Panc1 (cell line): ENCODE results near the gene GNAT3. TPM values are rescaled to one million over a fixed set of nuclear protein-coding genes. Genes with fewer than 3 reads are reported as not detected.

Source experiments
- ATAC-seq: fragments of 200-7000 bp; cut with Tn5 transposase; 2 replicates; pipeline ENCODE4 v1.9.1; 2020; ENCODE audit warnings: mild to moderate bottlenecking, moderate library complexity
- BruUV-seq: library from RNA; stranded (reverse); fragments of 400-500 nt; replicated peaks from 2 replicates; lab custom pipeline; 2021; lab: Mats Ljungman, UMichigan
- CTCF ChIA-PET: fragments of 300-600 bp; sonication (Branson Sonifier 250); formaldehyde crosslinking; loops from one replicate; lab custom pipeline; 2022; ENCODE audit warnings: antibody characterized with exemption; lab: Charles Lee
- POLR2A ChIA-PET: fragments of 300-600 bp; sonication (Branson Sonifier 250); formaldehyde crosslinking; loops from one replicate; lab custom pipeline; 2022; ENCODE audit warnings: antibody characterized with exemption; lab: Charles Lee
- DNase-seq: peaks from one replicate; pipeline ENCODE4 v3.0.0-alpha.2; 2010; ENCODE audit warnings: low read depth, low spot score
- H3K27ac ChIP-seq: 2 replicates; pipeline ENCODE4 v1.5.1; 2011; ENCODE audit warnings: mild to moderate bottlenecking, low read length, inconsistent platforms
- H3K27me3 ChIP-seq: fragments of 200-500 bp; sonication (Bioruptor generic); 2 replicates; pipeline ENCODE4 v1.6.0; 2014; ENCODE audit warnings: low read length, inconsistent platforms; ENCODE audit not compliant: control insufficient read depth, insufficient read depth
- H3K36me3 ChIP-seq: fragments of 200-500 bp; sonication (Bioruptor generic); 2 replicates; pipeline ENCODE4 v1.5.1; 2014; ENCODE audit warnings: inconsistent platforms, mild to moderate bottlenecking, low read length, moderate library complexity; ENCODE audit not compliant: control insufficient read depth, insufficient read depth
- H3K4me1 ChIP-seq: 2 replicates; pipeline ENCODE4 v1.5.1; 2011; ENCODE audit warnings: inconsistent platforms, mild to moderate bottlenecking, low read length, moderate library complexity; ENCODE audit not compliant: control insufficient read depth, insufficient read depth
- H3K4me3 ChIP-seq, 2 experiments: 2 replicates each; pipeline ENCODE4 v1.5.1; 2011 to 2012; ENCODE audit warnings: low read depth in 2 of 2, low read length in 2 of 2, mild to moderate bottlenecking in 2 of 2, inconsistent platforms in 1 of 2, moderate library complexity in 1 of 2
- H3K9me3 ChIP-seq: fragments of 200-500 bp; sonication (Bioruptor generic); 2 replicates; pipeline ENCODE4 v1.5.1; 2014; ENCODE audit warnings: low read depth, mild to moderate bottlenecking, inconsistent platforms, low read length, moderate library complexity; ENCODE audit not compliant: control insufficient read depth, insufficient read depth
- POLR2AphosphoS5 ChIP-seq: IDR thresholded peaks from 2 replicates; pipeline ENCODE4 v1.6.1; 2012; ENCODE audit warnings: mild to moderate bottlenecking, low read depth, low read length, moderate library complexity
- SIN3A ChIP-seq: IDR thresholded peaks from 2 replicates; pipeline ENCODE4 v1.6.1; 2012; ENCODE audit warnings: low read depth, mild to moderate bottlenecking, low read length, moderate library complexity, borderline replicate concordance; ENCODE audit not compliant: insufficient read depth
- TCF7L2 ChIP-seq: IDR thresholded peaks from 2 replicates; pipeline ENCODE4 v1.6.1; 2011; ENCODE audit warnings: mild to moderate bottlenecking, low read depth, low read length, inconsistent platforms
- in situ Hi-C: cut with HindIII; loops from 2 replicates; pipeline ENCODE4 v1.10.0; 2016; ENCODE audit warnings: low sequenced_read_pairs, low pct_unique_long_range_greater_than_20kb
- intact Hi-C: fragments of 100-400 bp; cut with micrococcal nuclease; formaldehyde crosslinking; loops from one replicate; pipeline ENCODE4 v1.10.0; 2022; ENCODE audit not compliant: unreplicated experiment
- total RNA-seq: library from RNA; stranded (reverse); gene quantifications from one replicate; pipeline ENCODE4 v1.2.1, GENCODE V29; 2021; ENCODE audit not compliant: unreplicated experiment
- TF ChIP-seq, protein P1 (sequence below), 2 experiments: IDR thresholded peaks; 2 replicates each; pipeline ENCODE4 v1.6.1; 2011 to 2012; ENCODE audit warnings: low read depth in 2 of 2, control low read depth in 1 of 2, low read length in 1 of 2, mild to moderate bottlenecking in 1 of 2, moderate library complexity in 1 of 2; ENCODE audit not compliant: insufficient read depth in 1 of 2
- TF ChIP-seq, protein P2 (sequence below): fragments of 450-650 bp; IDR thresholded peaks from 2 replicates; pipeline ENCODE4 v1.5.1; 2017; ENCODE audit warnings: mild to moderate bottlenecking

The GNAT3 gene
- total RNA-seq, 1 experiment from 2014 or later: not detected

- H3K4me1 ChIP-seq: 0 out of 2 replicates have a peak, but pooled peaks cover 2% of the 10 kb centered on the region
- no peak for ATAC-seq
- TF ChIP-seq POLR2AphosphoS5 (no peak), TCF7L2 (no peak), SIN3A (no peak)
- TF ChIP-seq, protein P1, sequence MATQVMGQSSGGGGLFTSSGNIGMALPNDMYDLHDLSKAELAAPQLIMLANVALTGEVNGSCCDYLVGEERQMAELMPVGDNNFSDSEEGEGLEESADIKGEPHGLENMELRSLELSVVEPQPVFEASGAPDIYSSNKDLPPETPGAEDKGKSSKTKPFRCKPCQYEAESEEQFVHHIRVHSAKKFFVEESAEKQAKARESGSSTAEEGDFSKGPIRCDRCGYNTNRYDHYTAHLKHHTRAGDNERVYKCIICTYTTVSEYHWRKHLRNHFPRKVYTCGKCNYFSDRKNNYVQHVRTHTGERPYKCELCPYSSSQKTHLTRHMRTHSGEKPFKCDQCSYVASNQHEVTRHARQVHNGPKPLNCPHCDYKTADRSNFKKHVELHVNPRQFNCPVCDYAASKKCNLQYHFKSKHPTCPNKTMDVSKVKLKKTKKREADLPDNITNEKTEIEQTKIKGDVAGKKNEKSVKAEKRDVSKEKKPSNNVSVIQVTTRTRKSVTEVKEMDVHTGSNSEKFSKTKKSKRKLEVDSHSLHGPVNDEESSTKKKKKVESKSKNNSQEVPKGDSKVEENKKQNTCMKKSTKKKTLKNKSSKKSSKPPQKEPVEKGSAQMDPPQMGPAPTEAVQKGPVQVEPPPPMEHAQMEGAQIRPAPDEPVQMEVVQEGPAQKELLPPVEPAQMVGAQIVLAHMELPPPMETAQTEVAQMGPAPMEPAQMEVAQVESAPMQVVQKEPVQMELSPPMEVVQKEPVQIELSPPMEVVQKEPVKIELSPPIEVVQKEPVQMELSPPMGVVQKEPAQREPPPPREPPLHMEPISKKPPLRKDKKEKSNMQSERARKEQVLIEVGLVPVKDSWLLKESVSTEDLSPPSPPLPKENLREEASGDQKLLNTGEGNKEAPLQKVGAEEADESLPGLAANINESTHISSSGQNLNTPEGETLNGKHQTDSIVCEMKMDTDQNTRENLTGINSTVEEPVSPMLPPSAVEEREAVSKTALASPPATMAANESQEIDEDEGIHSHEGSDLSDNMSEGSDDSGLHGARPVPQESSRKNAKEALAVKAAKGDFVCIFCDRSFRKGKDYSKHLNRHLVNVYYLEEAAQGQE (IDR thresholded peaks at IDR 0.05; ENCODE audit: insufficient read depth in 1 of 2, low read depth in 2 of 2, low read length in 1 of 2): no peak
- TF ChIP-seq, protein P2, sequence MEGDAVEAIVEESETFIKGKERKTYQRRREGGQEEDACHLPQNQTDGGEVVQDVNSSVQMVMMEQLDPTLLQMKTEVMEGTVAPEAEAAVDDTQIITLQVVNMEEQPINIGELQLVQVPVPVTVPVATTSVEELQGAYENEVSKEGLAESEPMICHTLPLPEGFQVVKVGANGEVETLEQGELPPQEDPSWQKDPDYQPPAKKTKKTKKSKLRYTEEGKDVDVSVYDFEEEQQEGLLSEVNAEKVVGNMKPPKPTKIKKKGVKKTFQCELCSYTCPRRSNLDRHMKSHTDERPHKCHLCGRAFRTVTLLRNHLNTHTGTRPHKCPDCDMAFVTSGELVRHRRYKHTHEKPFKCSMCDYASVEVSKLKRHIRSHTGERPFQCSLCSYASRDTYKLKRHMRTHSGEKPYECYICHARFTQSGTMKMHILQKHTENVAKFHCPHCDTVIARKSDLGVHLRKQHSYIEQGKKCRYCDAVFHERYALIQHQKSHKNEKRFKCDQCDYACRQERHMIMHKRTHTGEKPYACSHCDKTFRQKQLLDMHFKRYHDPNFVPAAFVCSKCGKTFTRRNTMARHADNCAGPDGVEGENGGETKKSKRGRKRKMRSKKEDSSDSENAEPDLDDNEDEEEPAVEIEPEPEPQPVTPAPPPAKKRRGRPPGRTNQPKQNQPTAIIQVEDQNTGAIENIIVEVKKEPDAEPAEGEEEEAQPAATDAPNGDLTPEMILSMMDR: no peak
- H3K9me3 ChIP-seq: no peaks in the 10 kb centered on the region
- DNase-seq: no peak
- no peaks in the 10 kb centered on the region for H3K27me3 ChIP-seq
- H3K4me3 ChIP-seq: no peak overlapping the region
- in situ Hi-C loops (no loop called here), intact Hi-C loops (no loop called here)
- ChIA-PET POLR2A (no interaction called here), CTCF (interaction anchor here (0.7 kb wide), 1 partner anchor 93 kb away, joined by 3 read pairs; no protein-coding TSS in a partner anchor)
- no peak overlapping the region for H3K27ac ChIP-seq
- no TSS peak for BruUV-seq
- H3K36me3 ChIP-seq: no peaks in the 10 kb centered on the region
These were observed 36.5 kb downstream of the GNAT3 start for GRCh38 chr7:80475383-80475782.

DNA sequence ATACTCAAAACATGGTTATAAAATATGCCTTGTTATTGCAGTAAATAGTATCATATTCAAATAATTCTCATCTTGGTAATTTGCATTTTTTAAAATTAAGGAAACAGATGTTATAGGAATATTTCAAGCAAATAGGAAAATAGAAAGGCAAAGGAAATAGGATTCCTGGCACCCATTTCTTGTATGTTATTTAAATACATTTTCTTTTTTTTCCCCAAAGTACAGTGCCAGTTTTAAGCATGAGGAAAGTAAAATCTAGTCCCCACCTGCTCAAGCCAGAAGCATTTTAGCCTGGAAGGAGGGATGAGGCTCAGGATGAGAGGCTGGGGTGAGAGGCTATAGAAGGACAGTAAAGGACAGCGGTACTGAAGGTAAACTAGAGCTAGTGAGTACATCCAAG is 38.1 kb downstream of the GNAT3 start:
- BruUV-seq: no TSS peak
- no peak for DNase-seq
- intact Hi-C loops (no loop called here), in situ Hi-C loops (no loop called here)
- TF ChIP-seq, protein P2: no peak
- TF ChIP-seq, protein P1 (IDR thresholded peaks at IDR 0.05; ENCODE audit: insufficient read depth in 1 of 2, low read depth in 2 of 2, low read length in 1 of 2): no peak
- TF ChIP-seq TCF7L2 (no peak), POLR2AphosphoS5 (no peak), SIN3A (no peak)
- Histone ChIP-seq H3K27me3 (no peaks in the 10 kb centered on the region), H3K9me3 (no peaks in the 10 kb centered on the region), H3K27ac (no peak overlapping the region; the same call in 1 of the 2 replicates), H3K4me3 (no peak overlapping the region), H3K36me3 (no peaks in the 10 kb centered on the region), H3K4me1 (0 out of 2 replicates have a peak, but pooled peaks cover 2% of the 10 kb centered on the region)
- ChIA-PET POLR2A (no interaction called here), CTCF (no interaction called here)
- ATAC-seq: no peak
